MV-4-11 (cell line): ENCODE results near the gene AVL9.
"Not testable (repeated sequence)": the region's sequence is repeated elsewhere in the genome, so short reads cannot be mapped to it uniquely, and the experiment has no call there.

Experiments used
- DNase-seq: peaks from one replicate; lab custom pipeline; 2025; lab: John Stamatoyannopoulos, UW

Gene AVL9

GRCh38 chr7:32591938-32592337 is 96.6 kb downstream of the AVL9 start:
- no peak for DNase-seq

GRCh38 chr7:32592701-32593100 is 97.4 kb downstream of the AVL9 start:
- DNase-seq = no peak

GRCh38 chr7:32594965-32595490 is 99.7 kb downstream of the AVL9 start:
- peak; percentile 44 for DNase-seq

GRCh38 chr7:32601196-32601595 is 105.9 kb downstream of the AVL9 start:
- not testable (repeated sequence) for DNase-seq

GRCh38 chr7:32602470-32602869 is 107.2 kb downstream of the AVL9 start:
- DNase-seq = no peak

GRCh38 chr7:32603492-32603891 is 108.2 kb downstream of the AVL9 start:
- DNase-seq = not testable (repeated sequence)

GRCh38 chr7:32604047-32604446 is 108.8 kb downstream of the AVL9 start:
- DNase-seq = not testable (repeated sequence)

- DNase-seq = no peak
Measured at GRCh38 chr7:32605032-32605431, 109.7 kb downstream of the AVL9 start.

GRCh38 chr7:32609463-32609862 is 114.2 kb downstream of the AVL9 start:
- no peak for DNase-seq

- DNase-seq = no peak
Measured at GRCh38 chr7:32611201-32612099, 116.2 kb downstream of the AVL9 start.

GRCh38 chr7:32616625-32617024 is 121.3 kb downstream of the AVL9 start:
- DNase-seq = peak; percentile 23

- DNase-seq = no peak
Measured at GRCh38 chr7:32618470-32618869, 123.2 kb downstream of the AVL9 start.

GRCh38 chr7:32618987-32619386 is 123.7 kb downstream of the AVL9 start:
- no peak for DNase-seq

GRCh38 chr7:32619416-32619815 is 124.1 kb downstream of the AVL9 start:
- DNase-seq = not testable (repeated sequence)

- DNase-seq = no peak
Measured at GRCh38 chr7:32631021-32631420, 135.7 kb downstream of the AVL9 start.

- DNase-seq = not testable (repeated sequence)
Measured at GRCh38 chr7:32631590-32632497, 136.6 kb downstream of the AVL9 start.

GRCh38 chr7:32633446-32633845 is 138.2 kb downstream of the AVL9 start:
- DNase-seq = not testable (repeated sequence)

GRCh38 chr7:32634798-32635393 is 139.6 kb downstream of the AVL9 start:
- DNase-seq = not testable (repeated sequence)

- DNase-seq = not testable (repeated sequence)
Measured at GRCh38 chr7:32636725-32637462, 141.6 kb downstream of the AVL9 start.

GRCh38 chr7:32637611-32638010 is 142.3 kb downstream of the AVL9 start:
- DNase-seq = not testable (repeated sequence)
